Fibroblast of the aortic adventitia (primary cell): ENCODE results near the gene RADIL. TPM values are rescaled to one million over a fixed set of nuclear protein-coding genes. Genes with fewer than 3 reads are reported as not detected.

Source experiments
- DNase-seq: peaks from one replicate; pipeline ENCODE4 v3.0.0-alpha.2; 2010; ENCODE audit warnings: low read depth
- H3K4me3 ChIP-seq: 2 replicates; pipeline ENCODE4 v1.5.1; 2011; ENCODE audit warnings: low read depth, mild to moderate bottlenecking, control low read depth, low read length, moderate library complexity
- total RNA-seq: library from RNA; depleted of rRNA; stranded (reverse); fragments of >200 nt; gene quantifications from 2 replicates; pipeline ENCODE4 v1.2.3, GENCODE V29; 2012; ENCODE audit warnings: low replicate concordance
- TF ChIP-seq, protein P1 (sequence below): IDR thresholded peaks from 2 replicates; pipeline ENCODE4 v1.5.1; 2011; ENCODE audit warnings: mild to moderate bottlenecking, low read length, control low read depth, inconsistent platforms; ENCODE audit not compliant: insufficient read depth

The RADIL gene, protein sequence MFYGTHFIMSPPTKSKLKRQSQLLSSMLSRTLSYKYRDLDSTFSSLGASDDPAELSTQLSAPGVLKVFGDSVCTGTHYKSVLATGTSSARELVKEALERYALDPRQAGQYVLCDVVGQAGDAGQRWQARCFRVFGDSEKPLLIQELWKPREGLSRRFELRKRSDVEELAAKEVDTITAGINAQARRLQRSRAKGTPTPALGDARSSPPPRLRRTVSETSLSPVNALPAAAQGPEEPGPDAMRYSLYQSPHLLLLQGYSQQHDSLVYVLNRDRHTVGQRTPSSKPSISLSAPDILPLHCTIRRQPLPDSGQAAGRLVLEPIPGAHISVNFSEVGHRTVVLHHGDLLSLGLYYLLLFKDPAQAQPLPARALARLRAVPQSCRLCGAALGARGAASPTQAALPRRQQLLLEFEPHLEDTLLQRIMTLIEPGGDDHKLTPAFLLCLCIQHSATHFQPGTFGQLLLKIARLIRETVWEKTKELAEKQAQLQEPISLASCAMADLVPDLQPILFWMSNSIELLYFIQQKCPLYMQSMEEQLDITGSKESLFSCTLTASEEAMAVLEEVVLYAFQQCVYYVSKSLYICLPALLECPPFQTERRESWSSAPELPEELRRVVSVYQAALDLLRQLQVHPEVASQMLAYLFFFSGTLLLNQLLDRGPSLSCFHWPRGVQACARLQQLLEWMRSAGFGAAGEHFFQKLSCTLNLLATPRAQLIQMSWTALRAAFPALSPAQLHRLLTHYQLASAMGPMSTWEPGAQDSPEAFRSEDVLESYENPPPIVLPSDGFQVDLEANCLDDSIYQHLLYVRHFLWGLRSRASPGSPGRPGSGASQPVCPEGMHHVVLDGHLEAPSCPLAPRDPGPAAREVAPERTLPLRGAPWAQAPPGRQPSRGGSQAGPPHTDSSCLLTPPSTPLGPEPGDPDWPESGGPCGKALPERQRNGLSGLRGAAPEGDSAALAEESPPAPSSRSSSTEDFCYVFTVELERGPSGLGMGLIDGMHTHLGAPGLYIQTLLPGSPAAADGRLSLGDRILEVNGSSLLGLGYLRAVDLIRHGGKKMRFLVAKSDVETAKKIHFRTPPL
- total RNA-seq, result 0.25 and 1.4 TPM in 2 replicates

DNA sequence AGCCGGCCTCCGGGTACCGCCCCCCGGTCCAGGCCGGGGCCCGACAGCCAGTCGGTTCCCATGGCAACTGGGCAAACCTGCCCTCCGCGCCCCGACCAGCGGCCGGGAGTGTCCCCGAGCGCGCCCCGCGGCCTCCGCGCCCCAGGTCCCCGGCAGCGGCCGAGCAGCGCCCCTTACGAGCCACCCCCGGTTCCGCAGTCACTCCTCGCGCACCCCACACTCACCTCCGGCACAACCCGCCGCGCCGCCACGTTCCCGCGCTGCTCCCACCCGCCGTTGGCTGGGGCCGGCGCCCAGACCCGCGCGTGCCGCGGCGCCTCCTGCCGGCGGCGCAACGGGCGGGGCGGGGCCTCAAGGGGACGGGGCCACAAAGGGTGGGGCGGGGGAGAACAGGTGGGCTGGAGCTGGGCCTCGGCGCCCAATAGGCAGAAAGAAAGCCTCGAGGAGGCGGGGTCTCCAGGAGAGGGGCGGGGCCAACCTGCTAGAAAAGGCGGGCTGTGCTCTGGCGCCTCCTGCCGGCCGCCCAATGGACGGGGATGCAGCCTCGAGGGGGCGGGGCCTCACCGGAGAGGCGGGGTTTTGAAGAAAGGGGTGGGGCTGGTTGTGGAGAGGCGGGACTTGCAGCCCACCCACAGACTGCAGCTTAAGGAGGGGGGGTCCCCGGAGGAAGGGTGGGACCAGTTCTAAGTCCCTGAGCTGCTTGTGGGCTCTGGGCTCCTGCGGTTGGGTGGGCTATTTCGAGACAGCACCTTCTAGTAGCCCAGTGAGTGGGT lies at the start of gene RADIL:
Gene RADIL, minus strand, starts transcription at position 345 of the 773 bp plus-strand sequence. CDS start 5,577 bp downstream, outside the sequence.
- DNase-seq, result peak; percentile 88
- H3K4me3 ChIP-seq, result peak within 1 kb of the TSS; percentile 66
- TF ChIP-seq, protein P1, sequence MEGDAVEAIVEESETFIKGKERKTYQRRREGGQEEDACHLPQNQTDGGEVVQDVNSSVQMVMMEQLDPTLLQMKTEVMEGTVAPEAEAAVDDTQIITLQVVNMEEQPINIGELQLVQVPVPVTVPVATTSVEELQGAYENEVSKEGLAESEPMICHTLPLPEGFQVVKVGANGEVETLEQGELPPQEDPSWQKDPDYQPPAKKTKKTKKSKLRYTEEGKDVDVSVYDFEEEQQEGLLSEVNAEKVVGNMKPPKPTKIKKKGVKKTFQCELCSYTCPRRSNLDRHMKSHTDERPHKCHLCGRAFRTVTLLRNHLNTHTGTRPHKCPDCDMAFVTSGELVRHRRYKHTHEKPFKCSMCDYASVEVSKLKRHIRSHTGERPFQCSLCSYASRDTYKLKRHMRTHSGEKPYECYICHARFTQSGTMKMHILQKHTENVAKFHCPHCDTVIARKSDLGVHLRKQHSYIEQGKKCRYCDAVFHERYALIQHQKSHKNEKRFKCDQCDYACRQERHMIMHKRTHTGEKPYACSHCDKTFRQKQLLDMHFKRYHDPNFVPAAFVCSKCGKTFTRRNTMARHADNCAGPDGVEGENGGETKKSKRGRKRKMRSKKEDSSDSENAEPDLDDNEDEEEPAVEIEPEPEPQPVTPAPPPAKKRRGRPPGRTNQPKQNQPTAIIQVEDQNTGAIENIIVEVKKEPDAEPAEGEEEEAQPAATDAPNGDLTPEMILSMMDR, result peak; percentile 88

DNA sequence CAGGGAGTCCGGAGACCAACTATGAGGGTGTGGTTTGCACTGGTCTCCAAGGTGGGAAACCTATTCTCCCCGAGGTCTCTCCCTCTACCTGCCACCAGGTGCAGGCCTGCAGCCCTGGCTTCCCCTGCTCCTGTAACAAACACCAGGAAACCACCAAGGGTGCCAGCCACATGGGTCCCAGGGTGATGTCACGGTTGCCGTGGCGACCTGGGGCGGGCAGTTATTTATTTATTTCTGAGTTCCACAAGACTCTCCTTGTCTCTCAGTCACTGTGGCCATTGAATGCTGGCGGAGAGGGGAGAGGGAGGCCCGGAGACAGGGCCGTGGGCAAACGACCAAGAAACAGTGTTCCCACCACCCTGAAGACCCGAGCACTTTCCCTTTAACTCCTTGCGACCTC lies 48.4 kb upstream of the RADIL start:
- DNase-seq, result no peak
- H3K4me3 ChIP-seq, result no peak overlapping the region
- TF ChIP-seq, protein P1, result no peak

DNA sequence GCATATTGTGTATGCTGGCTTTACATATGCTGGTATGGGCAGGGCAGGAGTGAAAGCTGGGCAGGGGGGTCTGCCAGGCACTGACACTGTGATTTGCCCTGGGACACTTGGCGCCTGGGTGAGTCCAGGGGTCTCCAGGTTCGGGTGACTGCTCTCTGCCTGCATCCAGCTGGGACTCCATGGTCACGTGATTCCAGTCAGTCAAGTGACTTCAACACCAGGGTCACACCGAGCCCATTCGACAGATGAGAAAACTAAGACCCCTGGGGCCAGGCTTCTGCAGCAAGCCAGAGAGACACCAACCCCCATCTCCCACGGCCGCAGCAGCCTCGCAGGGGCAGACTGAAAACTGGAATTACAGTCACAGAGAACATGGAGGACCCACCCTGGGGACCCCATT lies 45.5 kb upstream of the RADIL start:
- no peak overlapping the region for H3K4me3 ChIP-seq
- TF ChIP-seq, protein P1, result no peak
- DNase-seq, result no peak

DNA sequence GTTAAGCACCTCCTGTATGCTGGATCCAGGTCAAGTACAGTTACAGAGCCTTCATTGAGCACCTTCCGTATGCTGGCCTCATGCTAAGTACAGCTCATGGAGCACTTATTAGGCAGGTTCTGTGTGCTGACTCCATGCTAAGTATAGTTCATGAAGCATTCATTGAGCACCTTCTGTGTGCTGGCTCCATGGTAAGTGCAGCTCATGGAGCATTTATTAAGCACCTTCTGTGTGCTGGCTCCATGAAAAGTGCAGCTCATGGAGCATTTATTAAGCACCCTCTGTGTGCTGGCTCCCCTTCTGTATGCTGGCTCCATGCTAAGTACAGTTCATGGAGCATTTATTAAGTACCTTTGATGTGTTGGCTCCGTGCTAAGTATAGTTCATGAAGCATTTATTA lies 44.9 kb upstream of the RADIL start:
- TF ChIP-seq, protein P1, result no peak
- no peak for DNase-seq
- no peak overlapping the region for H3K4me3 ChIP-seq

DNA sequence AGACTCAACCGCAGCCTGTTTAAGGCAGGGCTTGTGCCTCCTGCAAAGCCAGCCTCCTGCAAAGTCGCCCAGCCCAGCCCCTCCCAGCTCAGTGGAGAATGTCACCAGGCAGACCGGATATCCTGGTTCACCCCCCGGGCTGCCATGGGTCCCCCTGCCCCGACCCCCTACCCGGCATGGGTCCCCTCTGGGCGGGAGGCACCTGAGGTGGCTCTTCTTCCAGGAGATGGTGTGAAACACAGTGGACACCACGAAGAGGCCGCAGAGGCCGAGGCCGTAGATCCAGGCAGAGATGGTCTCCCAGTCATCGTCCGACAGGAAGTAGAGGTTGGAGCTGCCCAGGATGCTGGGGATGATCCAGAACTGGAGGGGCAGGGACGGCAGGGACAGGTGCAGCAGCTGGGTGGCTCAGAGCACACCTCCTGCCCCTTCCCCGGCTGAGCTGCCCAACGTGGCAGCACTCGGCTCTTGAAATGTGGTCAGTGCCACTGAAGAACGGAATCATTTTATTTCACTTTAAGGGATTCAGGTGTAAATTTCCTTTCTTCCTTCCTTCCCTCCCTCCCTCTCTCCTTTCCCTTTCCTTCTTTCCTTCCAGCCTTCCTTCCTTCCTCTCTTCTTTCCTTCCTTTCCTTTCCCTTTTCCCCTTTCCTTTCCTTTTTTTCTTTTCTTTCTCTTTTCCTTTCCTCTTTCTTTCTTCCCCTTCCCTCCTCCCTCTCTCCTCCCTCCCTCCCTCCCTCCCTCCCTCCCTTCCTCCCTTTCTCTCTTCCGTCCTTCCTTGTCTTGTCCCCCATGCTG lies 36.7 kb upstream of the RADIL start:
- no peak for DNase-seq
- TF ChIP-seq, protein P1, result no peak
- H3K4me3 ChIP-seq, result no peak overlapping the region
